Ovary (tissue), 3 donors: ENCODE measurements around the gene SLC2A13.

ENCODE experiments used
- POLR2A ChIP-seq: fragments of 450-650 bp; IDR thresholded peaks from one replicate; pipeline ENCODE4 v1.6.1; 2017; ENCODE audit warnings: antibody characterized with exemption, mild to moderate bottlenecking, moderate library complexity
- TF ChIP-seq, protein P1 (sequence below), 3 donors: fragments of 450-650 bp in 2 of 3; fragments of 200-600 bp in 1 of 3; IDR thresholded peaks; one replicate each; pipeline versions ENCODE4 v1.5.1 to v1.8.0; 2016 to 2022; ENCODE audit warnings: antibody characterized with exemption in 3 of 3, mild to moderate bottlenecking in 1 of 3
- donor health status: DM: no; HTN: no; CAD: no.

DNA sequence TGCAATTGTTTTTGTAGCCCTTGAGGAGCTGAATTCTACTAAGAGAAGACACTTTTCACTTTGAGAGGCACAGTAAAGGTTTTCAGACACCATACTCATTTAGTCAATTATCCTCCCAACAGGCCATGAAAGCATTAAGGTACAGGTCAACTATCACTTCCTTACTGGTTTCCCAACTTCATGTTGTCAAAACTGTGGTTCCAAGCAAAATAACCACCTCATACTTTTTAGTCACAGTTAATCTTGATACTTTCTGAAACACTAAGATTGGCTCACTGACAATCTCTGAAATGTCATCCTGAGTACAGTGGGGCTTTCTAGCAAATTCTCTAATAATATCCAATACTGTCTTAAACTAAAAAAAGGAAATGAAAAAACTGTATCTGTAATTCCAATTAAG lies 71.7 kb downstream of the SLC2A13 start:
- no peak for TF ChIP-seq POLR2A
- TF ChIP-seq, protein P1, sequence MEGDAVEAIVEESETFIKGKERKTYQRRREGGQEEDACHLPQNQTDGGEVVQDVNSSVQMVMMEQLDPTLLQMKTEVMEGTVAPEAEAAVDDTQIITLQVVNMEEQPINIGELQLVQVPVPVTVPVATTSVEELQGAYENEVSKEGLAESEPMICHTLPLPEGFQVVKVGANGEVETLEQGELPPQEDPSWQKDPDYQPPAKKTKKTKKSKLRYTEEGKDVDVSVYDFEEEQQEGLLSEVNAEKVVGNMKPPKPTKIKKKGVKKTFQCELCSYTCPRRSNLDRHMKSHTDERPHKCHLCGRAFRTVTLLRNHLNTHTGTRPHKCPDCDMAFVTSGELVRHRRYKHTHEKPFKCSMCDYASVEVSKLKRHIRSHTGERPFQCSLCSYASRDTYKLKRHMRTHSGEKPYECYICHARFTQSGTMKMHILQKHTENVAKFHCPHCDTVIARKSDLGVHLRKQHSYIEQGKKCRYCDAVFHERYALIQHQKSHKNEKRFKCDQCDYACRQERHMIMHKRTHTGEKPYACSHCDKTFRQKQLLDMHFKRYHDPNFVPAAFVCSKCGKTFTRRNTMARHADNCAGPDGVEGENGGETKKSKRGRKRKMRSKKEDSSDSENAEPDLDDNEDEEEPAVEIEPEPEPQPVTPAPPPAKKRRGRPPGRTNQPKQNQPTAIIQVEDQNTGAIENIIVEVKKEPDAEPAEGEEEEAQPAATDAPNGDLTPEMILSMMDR (IDR thresholded peaks at IDR 0.05): no peak
